Natural killer cell (primary cell): ENCODE data around the gene KLK12. TPM values are rescaled to one million over a fixed set of nuclear protein-coding genes. Genes with fewer than 3 reads are reported as not detected.

Experiments
- ATAC-seq, 3 donors: fragments of 150-1000 bp in 2 of 3; fragments of 200-7000 bp in 1 of 3; cut with Tn5 transposase; 1 replicate in 1 of 3; 2 replicates in 2 of 3; pipeline ENCODE4 v1.10.0; 2021; ENCODE audit warnings: mild to moderate bottlenecking in 2 of 3, moderate library complexity in 2 of 3
- DNase-seq, 2 donors: peaks; one replicate each; pipeline versions ENCODE4 v3.0.0 to v3.0.0-alpha.2; 2013 to 2021; ENCODE audit warnings: mixed read lengths in 1 of 2
- H3K27ac ChIP-seq: one replicate; pipeline ENCODE4 v1.5.1; 2013; ENCODE audit warnings: mild to moderate bottlenecking, low read length
- H3K27me3 ChIP-seq: one replicate; pipeline ENCODE4 v1.6.1; 2013; ENCODE audit warnings: low read length; ENCODE audit not compliant: control insufficient read depth, insufficient read depth
- H3K36me3 ChIP-seq: one replicate; pipeline ENCODE4 v1.6.1; 2013; ENCODE audit warnings: low read length; ENCODE audit not compliant: control insufficient read depth, insufficient read depth
- H3K4me1 ChIP-seq: one replicate; pipeline ENCODE4 v1.6.1; 2013; ENCODE audit warnings: low read length; ENCODE audit not compliant: control insufficient read depth, insufficient read depth
- H3K4me3 ChIP-seq: one replicate; pipeline ENCODE4 v1.5.1; 2013; ENCODE audit warnings: low read length
- H3K9me3 ChIP-seq: one replicate; pipeline ENCODE4 v1.6.1; 2013; ENCODE audit warnings: low read length; ENCODE audit not compliant: control insufficient read depth, insufficient read depth
- H3K27ac Mint-ChIP-seq, 2 donors: one replicate each; pipeline ENCODE4 v1.8.0; 2022; ENCODE audit warnings: mild to moderate bottlenecking in 2 of 2, mixed read lengths in 2 of 2, moderate library complexity in 1 of 2
- H3K27me3 Mint-ChIP-seq, 2 donors: one replicate each; pipeline ENCODE4 v1.8.0; 2022; ENCODE audit warnings: low read depth in 2 of 2, mixed read lengths in 2 of 2
- H3K36me3 Mint-ChIP-seq: one replicate; pipeline ENCODE4 v1.8.0; 2022; ENCODE audit warnings: mixed read lengths
- H3K4me1 Mint-ChIP-seq, 2 donors: one replicate each; pipeline ENCODE4 v1.8.0; 2022; ENCODE audit warnings: mixed read lengths in 2 of 2
- H3K4me3 Mint-ChIP-seq: one replicate; pipeline ENCODE4 v1.8.0; 2022; ENCODE audit warnings: mild to moderate bottlenecking, moderate library complexity, mixed read lengths
- H3K9me3 Mint-ChIP-seq, 2 donors: one replicate each; pipeline ENCODE4 v1.8.0; 2022; ENCODE audit warnings: mixed read lengths in 2 of 2
- WGBS: methylation state at CpG from one replicate; pipeline ENCODE4 v1.1.7; 2013; ENCODE audit warnings: missing lambda C conversion rate; ENCODE audit not compliant: insufficient coverage; 5-methylcytosine and 5-hydroxymethylcytosine counted together
- intact Hi-C: fragments of 100-400 bp; cut with micrococcal nuclease; formaldehyde crosslinking; loops from one replicate; pipeline ENCODE4 v1.14.2; 2022
- total RNA-seq, 4 donors: library from RNA; stranded (reverse); fragments of 120-200 nt in 1 of 4; gene quantifications; one replicate each; pipeline versions ENCODE4 v1.2.3 to v1.2.4, GENCODE V29; 2013 to 2022
- TF ChIP-seq, protein P1 (sequence below): fragments of 200-600 bp; IDR thresholded peaks from one replicate; pipeline ENCODE4 v1.8.0; 2022; ENCODE audit warnings: antibody characterized with exemption

KLK12 gene
- total RNA-seq, 3 donors from 2014 or later (not counting 1 experiment from before 2014, with no cell fraction given), result not detected

DNA sequence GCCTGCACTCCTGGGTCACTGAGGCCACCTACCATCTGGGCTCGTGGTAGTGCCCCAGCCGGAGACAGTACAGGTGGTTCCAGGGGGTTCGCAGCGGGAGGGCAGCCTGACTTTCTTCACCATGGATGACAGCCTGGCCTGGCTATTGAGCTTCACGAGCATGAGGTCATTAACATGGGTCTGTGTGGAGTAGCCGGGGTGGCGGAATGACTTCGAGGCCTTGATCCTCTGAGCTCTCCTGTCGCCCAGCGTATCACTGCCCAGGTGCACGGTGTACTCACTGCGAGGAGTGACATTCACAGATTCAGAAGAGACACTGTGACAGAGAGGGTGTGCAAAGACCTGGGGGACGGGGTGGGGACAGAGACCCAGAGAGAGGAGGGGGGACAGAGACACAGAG, 54.6 kb downstream of the KLK12 start:
- H3K27me3 ChIP-seq, result peaks cover 2% of the 10 kb centered on the region
- peaks cover 27 to 38% of the 10 kb centered on the region in 2 donors for H3K27me3 Mint-ChIP-seq

DNA sequence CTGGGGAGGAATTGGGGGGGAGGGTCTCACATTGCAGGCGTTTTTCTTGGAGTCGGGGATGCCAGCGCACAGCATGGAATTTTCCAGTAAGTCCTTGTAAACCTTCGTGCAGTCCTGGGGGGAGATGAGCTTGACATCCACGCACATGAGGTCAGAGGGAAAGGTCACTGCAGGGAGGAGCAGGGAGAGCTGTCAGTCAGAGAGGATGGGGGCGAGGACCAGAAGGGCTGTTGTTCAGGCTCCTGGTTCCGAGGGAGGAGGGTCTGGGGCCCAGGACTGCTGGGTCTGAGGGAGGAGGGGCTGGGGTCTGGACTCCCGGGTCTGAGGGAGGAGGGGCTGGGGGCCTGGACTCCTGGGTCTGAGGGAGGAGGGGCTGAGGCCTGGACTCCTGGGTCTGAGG, 55.0 kb downstream of the KLK12 start:
- Mint-ChIP-seq H3K4me3 (no peak overlapping the region), H3K27me3 (peaks cover 27 to 38% of the 10 kb centered on the region in 2 donors), H3K4me1 (no peaks in the 10 kb centered on the region), H3K9me3 (no peaks in the 10 kb centered on the region), H3K36me3 (no peaks in the 10 kb centered on the region), H3K27ac (no peak overlapping the region)
- TF ChIP-seq, protein P1, sequence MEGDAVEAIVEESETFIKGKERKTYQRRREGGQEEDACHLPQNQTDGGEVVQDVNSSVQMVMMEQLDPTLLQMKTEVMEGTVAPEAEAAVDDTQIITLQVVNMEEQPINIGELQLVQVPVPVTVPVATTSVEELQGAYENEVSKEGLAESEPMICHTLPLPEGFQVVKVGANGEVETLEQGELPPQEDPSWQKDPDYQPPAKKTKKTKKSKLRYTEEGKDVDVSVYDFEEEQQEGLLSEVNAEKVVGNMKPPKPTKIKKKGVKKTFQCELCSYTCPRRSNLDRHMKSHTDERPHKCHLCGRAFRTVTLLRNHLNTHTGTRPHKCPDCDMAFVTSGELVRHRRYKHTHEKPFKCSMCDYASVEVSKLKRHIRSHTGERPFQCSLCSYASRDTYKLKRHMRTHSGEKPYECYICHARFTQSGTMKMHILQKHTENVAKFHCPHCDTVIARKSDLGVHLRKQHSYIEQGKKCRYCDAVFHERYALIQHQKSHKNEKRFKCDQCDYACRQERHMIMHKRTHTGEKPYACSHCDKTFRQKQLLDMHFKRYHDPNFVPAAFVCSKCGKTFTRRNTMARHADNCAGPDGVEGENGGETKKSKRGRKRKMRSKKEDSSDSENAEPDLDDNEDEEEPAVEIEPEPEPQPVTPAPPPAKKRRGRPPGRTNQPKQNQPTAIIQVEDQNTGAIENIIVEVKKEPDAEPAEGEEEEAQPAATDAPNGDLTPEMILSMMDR, result no peak
- no peak for DNase-seq
- no peak for ATAC-seq
- H3K4me1 ChIP-seq, result no peaks in the 10 kb centered on the region
- WGBS, result 52% methylated on average over 8 of the region's 8 CpGs
- no peaks in the 10 kb centered on the region for H3K36me3 ChIP-seq
- intact Hi-C loops, result no loop called here
- H3K27ac ChIP-seq, result no peak overlapping the region
- H3K9me3 ChIP-seq, result no peaks in the 10 kb centered on the region
- peaks cover 2% of the 10 kb centered on the region for H3K27me3 ChIP-seq
- no peak overlapping the region for H3K4me3 ChIP-seq

More for the DNA sequence above, 54.6 kb downstream of the KLK12 start:
- H3K27ac Mint-ChIP-seq, result no peak overlapping the region
- no peak for DNase-seq
- no peak for ATAC-seq
- Histone ChIP-seq H3K4me1 (no peaks in the 10 kb centered on the region), H3K27ac (no peak overlapping the region), H3K4me3 (no peak overlapping the region), H3K9me3 (no peaks in the 10 kb centered on the region), H3K36me3 (no peaks in the 10 kb centered on the region)
- H3K36me3 Mint-ChIP-seq, result no peaks in the 10 kb centered on the region
- WGBS, result 73% methylated on average over 13 of the region's 13 CpGs
- TF ChIP-seq, protein P1, result no peak
- H3K9me3 Mint-ChIP-seq, result no peaks in the 10 kb centered on the region
- no peak overlapping the region for H3K4me3 Mint-ChIP-seq
- no peaks in the 10 kb centered on the region for H3K4me1 Mint-ChIP-seq
- intact Hi-C loops, result no loop called here

Other genes with a start within 250 kb of the KLK12 start
- not detected for gene ACP4, start 244.6 kb downstream of the KLK12 start, total RNA-seq
- not detected for gene KLK1, start 211.2 kb downstream of the KLK12 start, total RNA-seq
- gene KLK15, start 201.4 kb downstream of the KLK12 start, total RNA-seq, result not detected
- gene KLK3, start 180.1 kb downstream of the KLK12 start, total RNA-seq, result not detected
- gene KLK2, start 161.6 kb downstream of the KLK12 start, total RNA-seq, result not detected
- gene KLK4, start 123.6 kb downstream of the KLK12 start, total RNA-seq, result not detected
- gene KLK5, start 82.0 kb downstream of the KLK12 start, total RNA-seq, result not detected
- gene KLK6, start 65.4 kb downstream of the KLK12 start, total RNA-seq, result not detected
- not detected for gene KLK7, start 51.1 kb downstream of the KLK12 start, total RNA-seq
- gene KLK8, start 33.4 kb downstream of the KLK12 start, total RNA-seq, result not detected
- gene KLK10, start 15.3 kb downstream of the KLK12 start, total RNA-seq, result not detected
- gene KLK11, start 8.4 kb downstream of the KLK12 start, total RNA-seq, result not detected
- gene KLK13, start 30.1 kb upstream of the KLK12 start, total RNA-seq, result not detected
- gene KLK14, start 47.9 kb upstream of the KLK12 start, total RNA-seq, result 1 to 10 TPM in 2 of 3 donors, under 1 TPM in 1; 0.64 to 1.3 (median 1.1) TPM
- 1 to 10 TPM; 2.5 to 6.5 (median 3.8) TPM for gene CTU1, start 73.4 kb upstream of the KLK12 start, total RNA-seq
- 10 to 100 TPM; 13.0 to 15.3 (median 13.8) TPM for gene SIGLEC9, start 89.9 kb upstream of the KLK12 start, total RNA-seq
- 10 to 100 TPM; 48.6 to 56.0 (median 49.5) TPM for gene SIGLEC7, start 107.3 kb upstream of the KLK12 start, total RNA-seq
- gene CD33, start 190.1 kb upstream of the KLK12 start, total RNA-seq, result 1 to 10 TPM; 2.3 to 6.5 (median 6.0) TPM
- not detected for gene SIGLECL1, start 216.1 kb upstream of the KLK12 start, total RNA-seq